Heart right ventricle (tissue), 16 donors: Measurements from ENCODE around the gene JAKMIP1. TPM values are rescaled to one million over a fixed set of nuclear protein-coding genes. Genes with fewer than 3 reads are reported as not detected.

Experiments used
- ATAC-seq, 8 donors: fragments of 200-7000 bp; cut with Tn5 transposase; one replicate each; pipeline ENCODE4 v1.9.1; 2020; ENCODE audit warnings: mild to moderate bottlenecking in 8 of 8, moderate library complexity in 8 of 8, moderate number of reproducible peaks in 1 of 8
- DNase-seq, 2 donors: peaks; one replicate each; pipeline ENCODE4 v3.0.0-alpha.2; 2020
- H3K27ac ChIP-seq, 10 donors: fragments of 200-600 bp; sonication (generic) in 2 of 10; one replicate each; pipeline versions ENCODE4 v1.5.0 to v1.8.0; 2020 to 2022; ENCODE audit warnings: mild to moderate bottlenecking in 3 of 10
- H3K27me3 ChIP-seq, 7 donors: fragments of 200-600 bp; one replicate each; pipeline ENCODE4 v1.8.0; 2021 to 2022; ENCODE audit warnings: mild to moderate bottlenecking in 2 of 7
- H3K36me3 ChIP-seq, 9 donors: fragments of 200-600 bp; sonication (generic) in 1 of 9; one replicate each; pipeline versions ENCODE4 v1.5.0 to v1.8.0; 2020 to 2022; ENCODE audit warnings: mild to moderate bottlenecking in 2 of 9
- H3K4me1 ChIP-seq, 9 donors: fragments of 200-600 bp; sonication (generic) in 1 of 9; one replicate each; pipeline versions ENCODE4 v1.5.0 to v1.8.0; 2020 to 2022; ENCODE audit warnings: mild to moderate bottlenecking in 4 of 9
- H3K4me3 ChIP-seq, 10 donors: fragments of 200-600 bp; sonication (generic) in 2 of 10; one replicate each; pipeline versions ENCODE4 v1.5.0 to v1.8.0; 2020 to 2022; ENCODE audit warnings: mild to moderate bottlenecking in 7 of 10, moderate library complexity in 2 of 10
- H3K9me3 ChIP-seq, 11 donors: fragments of 200-600 bp in 10 of 11; sonication (generic) in 2 of 11; one replicate each; pipeline versions ENCODE4 v1.5.0 to v1.8.0; 2013 to 2022; ENCODE audit warnings: mild to moderate bottlenecking in 2 of 11, control low read depth in 1 of 11, moderate library complexity in 1 of 11
- WGBS, 2 donors: extraction: QIAGEN DNeasy Blood & Tissue Kit; methylation state at CpG; one replicate each; pipeline ENCODE4 v1.1.7; 2013; ENCODE audit warnings: inconsistent platforms in 1 of 2; 5-methylcytosine and 5-hydroxymethylcytosine counted together
- intact Hi-C, 10 donors: fragments of 100-400 bp; cut with DNase I; formaldehyde crosslinking; loops; one replicate each; pipeline versions ENCODE4 v1.11.1 to v1.14.2; 2022
- polyA plus RNA-seq, 2 donors: library from polyadenylated mRNA; stranded (reverse); fragments of 200-250 nt; gene quantifications; one replicate each; pipeline ENCODE4 v1.2.3, GENCODE V29; 2013
- total RNA-seq, 10 donors: library from RNA; stranded (reverse); fragmentation: NEBNext Ultra II Directional in 3 of 10; extraction: Animal tissue kit (Norgen Biotek cat#: 25700) in 3 of 10; gene quantifications; one replicate each; pipeline versions ENCODE4 v1.2.1 to v1.2.4, GENCODE V29; 2021 to 2023
- TF ChIP-seq, protein P1 (sequence below), 9 donors: fragments of 200-600 bp; sonication (generic) in 2 of 9; IDR thresholded peaks; one replicate each; pipeline versions ENCODE4 v1.5.0 to v1.8.0; 2021 to 2022; ENCODE audit warnings: antibody characterized with exemption in 9 of 9, mild to moderate bottlenecking in 5 of 9, moderate library complexity in 1 of 9
- donor health status: Arrhythmogenic right ventricular cardiomyopathy.
- donor health status: ischemic (EF 13 %, LVEDD 7.1; RV severe dilation, severe dysfunction).
- donor health status: healthy with polysubstance abuse.
- donor health status: DM: no; HTN: yes; CAD: no.
- donor health status: DM: no; HTN: no; CAD: no.
- donor health status: ischemic (EF 25% LVEDD 6.9; RV normal size, moderate dysfunction).
- donor health status: ischemic (EF 25% LVEDD 5.7; RV mildly dilated, moderate dysfunction).
- donor health status: healthy.
- donor health status: DM: yes; HTN: yes; CAD: no.
- donor health status: Ischemic cardiomyopathy.
- donor health status: ischemic (EF 35%, LVEDD 5.7; RV mildly dilated, moderate dysfunction).
- donor health status: nonischemic (EF 11% LVEDD 7.7; RV severe dilation, severe dysfunction).
- donor health status: DM: yes; HTN: yes; CAD: no.
- donor health status: PGD.
- donor health status: ischemic (EF 29% LVEDD 5.4; RV normal size, mild dysfunction).
- donor health status: nonischemic (EF 23%, LVEDD 6.1; RV moderate dilation, normal function).

The JAKMIP1 gene
- total and polyA plus RNA-seq, 12 donors = 0.04 to 0.76 (median 0.14) TPM; not detected in 8

DNA sequence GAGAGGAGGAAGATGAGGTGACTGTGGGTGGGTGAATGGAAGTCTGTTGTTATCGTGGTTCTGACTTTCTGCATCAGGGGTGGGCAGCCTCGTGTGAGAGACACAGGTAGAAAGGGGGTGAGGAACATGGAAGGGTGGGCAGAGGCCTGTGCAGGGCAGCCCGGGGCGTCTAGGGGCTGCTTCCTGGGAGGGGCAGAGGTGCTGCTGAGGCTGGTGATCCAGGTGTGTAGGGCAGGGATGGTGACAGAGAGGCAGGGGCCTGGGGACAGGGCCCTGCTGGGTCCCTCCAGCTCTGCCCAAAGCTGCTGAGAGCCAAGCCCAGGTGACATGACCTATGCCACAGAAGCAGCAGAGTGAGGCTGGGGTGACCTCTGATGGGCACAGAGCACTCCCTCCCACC lies 92.5 kb downstream of the JAKMIP1 start:
- ATAC-seq = peak in 1 of 8 donors; percentile 29
- no peaks in the 10 kb centered on the region for H3K4me1 ChIP-seq
- DNase-seq = no peak
- H3K27me3 ChIP-seq = peaks cover 0 to 67% (median 35%) of the 10 kb centered on the region in 7 donors
- TF ChIP-seq, protein P1, sequence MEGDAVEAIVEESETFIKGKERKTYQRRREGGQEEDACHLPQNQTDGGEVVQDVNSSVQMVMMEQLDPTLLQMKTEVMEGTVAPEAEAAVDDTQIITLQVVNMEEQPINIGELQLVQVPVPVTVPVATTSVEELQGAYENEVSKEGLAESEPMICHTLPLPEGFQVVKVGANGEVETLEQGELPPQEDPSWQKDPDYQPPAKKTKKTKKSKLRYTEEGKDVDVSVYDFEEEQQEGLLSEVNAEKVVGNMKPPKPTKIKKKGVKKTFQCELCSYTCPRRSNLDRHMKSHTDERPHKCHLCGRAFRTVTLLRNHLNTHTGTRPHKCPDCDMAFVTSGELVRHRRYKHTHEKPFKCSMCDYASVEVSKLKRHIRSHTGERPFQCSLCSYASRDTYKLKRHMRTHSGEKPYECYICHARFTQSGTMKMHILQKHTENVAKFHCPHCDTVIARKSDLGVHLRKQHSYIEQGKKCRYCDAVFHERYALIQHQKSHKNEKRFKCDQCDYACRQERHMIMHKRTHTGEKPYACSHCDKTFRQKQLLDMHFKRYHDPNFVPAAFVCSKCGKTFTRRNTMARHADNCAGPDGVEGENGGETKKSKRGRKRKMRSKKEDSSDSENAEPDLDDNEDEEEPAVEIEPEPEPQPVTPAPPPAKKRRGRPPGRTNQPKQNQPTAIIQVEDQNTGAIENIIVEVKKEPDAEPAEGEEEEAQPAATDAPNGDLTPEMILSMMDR (IDR thresholded peaks at IDR 0.05) = no peak
- no peaks in the 10 kb centered on the region for H3K36me3 ChIP-seq
- WGBS, 2 donors = 57 to 72% methylated on average over 4 of the region's 4 CpGs
- no peak overlapping the region for H3K27ac ChIP-seq
- H3K4me3 ChIP-seq = no peak overlapping the region
- intact Hi-C loops = no loop called here
- peaks cover 0 to 10% (median 0%) of the 10 kb centered on the region in 11 donors for H3K9me3 ChIP-seq

DNA sequence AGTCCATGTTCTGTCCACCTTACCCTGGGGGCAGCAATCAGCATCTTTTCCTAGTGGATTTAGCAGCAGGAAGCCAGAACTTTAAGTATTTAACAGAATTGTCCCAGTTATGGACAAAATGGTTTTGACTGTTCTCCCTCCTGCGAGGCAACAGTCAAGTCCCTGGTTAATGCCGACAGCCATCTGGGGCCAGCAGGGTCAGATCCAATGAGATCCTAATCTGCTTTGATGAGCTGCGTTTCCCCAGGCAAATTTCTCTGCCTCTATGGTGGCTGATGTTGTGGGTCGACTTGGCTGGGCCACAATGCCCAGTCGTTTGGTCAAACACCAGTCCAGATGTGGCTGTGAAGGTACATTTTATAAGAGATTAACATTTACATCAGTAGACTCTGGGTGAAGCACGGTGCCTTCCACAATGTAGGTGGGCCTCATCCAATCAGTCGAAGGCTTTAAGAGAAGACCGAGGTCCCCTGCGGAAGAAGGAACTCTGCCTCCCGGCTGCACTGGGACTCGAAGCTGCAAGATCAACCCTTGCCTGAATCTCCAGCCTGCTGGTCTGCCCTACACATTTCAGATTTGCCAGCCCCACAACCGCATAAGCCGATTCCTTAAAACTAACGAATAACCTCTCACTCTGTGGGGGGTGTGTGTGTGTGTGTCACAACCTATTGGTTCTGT lies 93.1 kb downstream of the JAKMIP1 start:
- H3K27me3 ChIP-seq = peaks cover 0 to 65% (median 30%) of the 10 kb centered on the region in 7 donors
- peaks cover 0 to 14% (median 0%) of the 10 kb centered on the region in 11 donors for H3K9me3 ChIP-seq
- ATAC-seq (no peak), DNase-seq (no peak)
- TF ChIP-seq, protein P1 (IDR thresholded peaks at IDR 0.05) = no peak
- intact Hi-C loops = no loop called here
- no peak overlapping the region for H3K27ac ChIP-seq
- 84 to 86% methylated on average over 14 of the region's 14 CpGs for WGBS, 2 donors
- H3K4me1 ChIP-seq = no peaks in the 10 kb centered on the region
- H3K36me3 ChIP-seq = no peaks in the 10 kb centered on the region
- no peak overlapping the region for H3K4me3 ChIP-seq

DNA sequence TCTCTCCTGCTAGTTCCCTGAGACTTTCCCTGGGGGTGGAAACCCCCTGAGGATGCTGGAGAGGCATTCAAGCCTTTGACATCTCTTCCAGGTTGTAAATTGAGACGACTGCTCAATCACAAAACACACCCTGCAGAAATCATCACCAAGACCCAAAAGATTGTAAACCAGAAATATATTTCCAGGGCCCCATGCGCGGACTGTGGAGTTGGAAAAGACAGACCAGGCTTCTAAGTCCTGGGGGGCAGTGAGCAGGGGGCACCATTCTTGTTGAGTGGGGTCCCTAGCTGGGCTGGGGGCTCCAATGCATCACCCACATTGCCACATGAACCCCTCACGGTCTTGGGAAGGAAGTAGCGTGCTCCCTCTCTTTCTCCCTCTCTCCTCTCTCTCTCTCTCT lies 94.2 kb downstream of the JAKMIP1 start:
- Histone ChIP-seq H3K9me3 (peaks cover 0 to 15% (median 0%) of the 10 kb centered on the region in 11 donors), H3K27me3 (peaks cover 0 to 57% (median 30%) of the 10 kb centered on the region in 7 donors), H3K4me1 (no peaks in the 10 kb centered on the region), H3K36me3 (no peaks in the 10 kb centered on the region), H3K4me3 (no peak overlapping the region), H3K27ac (no peak overlapping the region)
- TF ChIP-seq, protein P1 (IDR thresholded peaks at IDR 0.05) = no peak
- WGBS, 2 donors = 69 to 71% methylated on average over 5 of the region's 5 CpGs
- ATAC-seq = no peak
- intact Hi-C loops = no loop called here
- no peak for DNase-seq

DNA sequence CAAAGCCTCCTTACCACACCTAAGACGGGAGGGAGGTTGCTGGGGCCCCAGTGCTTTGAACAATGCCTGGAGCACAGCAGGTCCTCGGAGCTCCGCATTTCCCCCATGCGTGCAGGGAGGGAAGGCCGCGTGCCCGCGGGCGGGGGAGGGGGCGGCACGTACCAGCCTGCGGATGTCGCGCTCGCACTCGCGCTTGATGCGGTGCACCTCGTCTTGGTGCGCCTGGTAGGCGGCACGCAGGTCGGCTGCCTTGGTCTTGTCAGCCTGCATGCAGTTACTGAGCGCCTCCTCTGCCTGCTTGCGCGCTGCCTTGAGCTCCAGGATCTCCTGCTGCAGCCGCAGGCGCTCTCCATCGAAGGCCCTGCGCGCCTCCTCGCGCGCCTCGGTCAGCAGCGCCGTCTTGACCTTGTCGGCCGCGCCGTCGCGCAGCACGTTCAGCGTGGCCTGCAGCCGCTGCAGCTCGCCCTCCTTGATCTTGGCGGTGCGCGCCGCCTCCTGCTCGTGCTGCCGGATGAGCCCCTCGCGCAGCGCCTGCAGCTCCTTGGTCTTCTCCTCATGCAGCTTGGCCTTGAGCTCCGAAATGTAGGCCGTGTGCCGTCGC lies 94.9 kb downstream of the JAKMIP1 start:
- H3K27ac ChIP-seq = no peak overlapping the region
- 57 to 62% methylated on average over 60 of the region's 60 CpGs for WGBS, 2 donors
- TF ChIP-seq, protein P1 (IDR thresholded peaks at IDR 0.05) = no peak
- H3K9me3 ChIP-seq = peaks cover 0 to 15% (median 0%) of the 10 kb centered on the region in 11 donors
- no peak for DNase-seq
- intact Hi-C loops = no loop called here
- peaks cover 0 to 49% (median 30%) of the 10 kb centered on the region in 7 donors for H3K27me3 ChIP-seq
- H3K4me3 ChIP-seq = no peak overlapping the region
- H3K4me1 ChIP-seq = no peaks in the 10 kb centered on the region
- no peak for ATAC-seq
- H3K36me3 ChIP-seq = no peaks in the 10 kb centered on the region
